DMS 273 (cell line): ENCODE data around the gene AJM1.
"Not testable (repeated sequence)": the region's sequence is repeated elsewhere in the genome, so short reads cannot be mapped to it uniquely, and the experiment has no call there.

Source experiments
- DNase-seq: peaks from one replicate; lab custom pipeline; 2025; ENCODE audit not compliant: unreplicated experiment; lab: John Stamatoyannopoulos, UW

Gene AJM1

GRCh38 chr9:136842380-136842948, at the start of gene AJM1:
Gene AJM1 (plus strand): TSS chr9:136842478. CDS start chr9:136844415, 1,937 bp downstream.
- peak; percentile 89 for DNase-seq

DNA sequence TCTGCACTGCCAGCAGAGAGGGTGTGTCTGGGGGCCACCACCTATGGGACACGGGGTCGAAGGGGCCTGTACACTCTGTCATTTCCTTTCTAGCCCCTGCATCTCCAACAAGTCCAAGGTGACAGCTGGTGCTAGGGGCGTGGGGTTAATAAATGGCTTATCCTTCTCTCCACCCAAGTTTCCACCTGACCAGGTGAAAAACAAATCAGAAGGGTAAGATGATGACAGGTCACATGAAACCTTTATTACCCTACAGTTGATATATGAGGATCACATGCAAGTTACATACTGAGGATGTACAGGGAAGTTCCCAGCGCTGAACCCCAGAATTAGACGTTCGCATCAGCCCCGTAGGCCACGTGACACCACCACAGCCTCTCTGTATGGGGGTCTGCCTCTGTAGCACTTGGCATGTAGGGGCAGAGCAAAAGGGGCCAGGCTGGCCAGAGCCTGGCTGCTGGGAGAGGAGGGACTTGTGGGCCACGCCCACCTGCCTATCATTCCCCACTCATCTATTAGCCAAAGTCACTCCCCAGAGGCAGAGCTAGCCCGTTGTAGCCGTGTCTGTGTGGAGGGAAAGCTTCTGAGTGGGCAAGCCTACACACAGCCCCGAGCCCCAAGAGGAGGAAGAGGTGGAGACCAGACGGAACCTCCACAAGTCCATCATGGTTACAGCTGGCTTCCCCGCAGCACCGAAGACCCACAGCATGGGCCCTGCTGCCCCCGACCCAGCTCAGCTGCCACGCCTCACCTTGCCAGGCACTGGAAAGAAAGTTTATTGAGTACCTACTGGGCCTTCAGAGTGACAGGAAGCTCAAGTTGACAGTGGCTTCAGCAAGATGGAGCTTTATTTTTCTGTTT, 49.0 kb upstream of the AJM1 start:
- peak; percentile 49 for DNase-seq

DNA sequence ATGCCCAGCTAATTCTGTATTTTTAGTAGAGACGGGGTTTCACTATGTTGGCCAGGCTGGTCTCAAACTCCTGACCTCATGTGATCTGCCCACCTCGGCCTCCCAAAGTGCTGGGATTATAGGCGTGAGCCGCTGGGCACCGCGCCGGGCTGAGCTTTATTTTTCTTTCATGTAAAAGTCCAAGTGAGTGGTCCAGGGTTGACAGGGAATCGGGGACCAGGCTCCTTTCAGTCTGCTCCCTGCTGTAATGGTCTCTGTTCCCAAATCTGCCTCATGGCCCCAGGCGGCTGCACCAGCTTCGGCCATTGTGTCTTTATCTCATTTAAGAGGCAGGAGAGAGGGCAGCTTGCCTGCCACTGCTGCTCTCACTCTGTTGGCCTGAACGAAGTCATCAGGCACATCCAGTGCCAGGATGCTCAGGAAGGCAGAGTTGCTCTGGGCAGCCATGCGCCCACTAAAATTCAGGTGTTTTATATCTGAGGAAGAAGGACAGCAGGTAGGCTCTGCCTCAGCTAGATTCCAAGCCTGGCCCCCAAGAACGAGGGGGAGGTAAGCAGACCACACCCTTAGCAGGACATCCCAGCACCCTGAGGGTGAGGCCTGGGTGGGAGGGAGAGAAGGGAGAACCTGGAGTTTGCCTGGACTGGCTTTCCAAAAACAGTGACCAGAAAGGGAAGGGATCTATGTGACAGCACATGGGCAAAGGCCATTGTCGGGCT, 47.8 kb upstream of the AJM1 start:
- DNase-seq: no peak

DNA sequence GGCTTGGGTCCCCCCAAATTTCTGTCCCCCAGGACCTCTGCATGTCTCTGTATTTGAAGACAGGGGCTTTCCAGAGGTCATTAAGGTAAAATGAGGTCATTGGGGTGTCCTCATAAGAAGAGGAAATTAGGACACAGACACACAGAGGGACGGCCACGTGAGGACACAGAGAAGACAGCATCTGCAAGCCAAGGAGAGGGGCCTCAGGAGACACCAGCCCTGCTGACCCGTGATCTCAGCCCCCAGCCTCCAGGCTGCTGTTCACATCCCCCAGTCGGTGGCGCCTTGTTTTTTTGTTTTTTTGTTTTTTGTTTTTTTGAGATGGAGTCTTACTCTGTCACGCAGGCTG, 47.3 kb upstream of the AJM1 start:
- DNase-seq: no peak

DNA sequence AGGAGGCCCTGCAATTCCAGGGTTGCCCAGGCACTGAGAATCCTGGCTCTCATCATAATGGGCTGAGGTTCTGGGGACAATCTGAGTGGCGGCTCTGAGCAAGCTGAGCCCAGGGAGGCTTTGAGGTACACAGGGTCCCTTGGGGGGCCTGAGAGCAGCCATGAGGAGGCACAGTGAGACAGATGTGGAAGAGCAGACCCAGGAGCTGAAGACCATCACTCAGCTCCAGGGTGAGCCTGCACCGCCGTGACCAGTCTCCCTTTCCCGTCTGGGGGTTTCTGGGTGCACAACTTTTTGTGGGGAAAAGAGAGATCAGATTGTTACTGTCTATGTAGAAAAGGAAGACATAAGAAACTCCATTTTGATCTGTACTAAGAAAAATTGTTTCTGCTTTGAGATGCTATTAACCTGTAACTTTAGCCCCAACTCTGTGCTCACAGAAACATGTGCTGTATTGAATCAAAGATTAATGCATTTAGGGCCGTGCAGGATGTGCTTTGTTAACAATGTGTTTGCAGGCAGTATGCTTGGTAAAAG, 46.0 kb upstream of the AJM1 start, which contains the start of gene CCDC183:
Gene CCDC183 (plus strand): TSS at position 101 of the 537 bp plus-strand sequence. CDS start 60 bp downstream, at position 161.
- no peak for DNase-seq

- peak; percentile 61 for DNase-seq
Measured at GRCh38 chr9:136796775-136797347, 45.4 kb upstream of the AJM1 start.

GRCh38 chr9:136798708-136799078, 43.6 kb upstream of the AJM1 start:
- no peak for DNase-seq

- no peak for DNase-seq
Measured at GRCh38 chr9:136799079-136799853, 43.0 kb upstream of the AJM1 start.

DNA sequence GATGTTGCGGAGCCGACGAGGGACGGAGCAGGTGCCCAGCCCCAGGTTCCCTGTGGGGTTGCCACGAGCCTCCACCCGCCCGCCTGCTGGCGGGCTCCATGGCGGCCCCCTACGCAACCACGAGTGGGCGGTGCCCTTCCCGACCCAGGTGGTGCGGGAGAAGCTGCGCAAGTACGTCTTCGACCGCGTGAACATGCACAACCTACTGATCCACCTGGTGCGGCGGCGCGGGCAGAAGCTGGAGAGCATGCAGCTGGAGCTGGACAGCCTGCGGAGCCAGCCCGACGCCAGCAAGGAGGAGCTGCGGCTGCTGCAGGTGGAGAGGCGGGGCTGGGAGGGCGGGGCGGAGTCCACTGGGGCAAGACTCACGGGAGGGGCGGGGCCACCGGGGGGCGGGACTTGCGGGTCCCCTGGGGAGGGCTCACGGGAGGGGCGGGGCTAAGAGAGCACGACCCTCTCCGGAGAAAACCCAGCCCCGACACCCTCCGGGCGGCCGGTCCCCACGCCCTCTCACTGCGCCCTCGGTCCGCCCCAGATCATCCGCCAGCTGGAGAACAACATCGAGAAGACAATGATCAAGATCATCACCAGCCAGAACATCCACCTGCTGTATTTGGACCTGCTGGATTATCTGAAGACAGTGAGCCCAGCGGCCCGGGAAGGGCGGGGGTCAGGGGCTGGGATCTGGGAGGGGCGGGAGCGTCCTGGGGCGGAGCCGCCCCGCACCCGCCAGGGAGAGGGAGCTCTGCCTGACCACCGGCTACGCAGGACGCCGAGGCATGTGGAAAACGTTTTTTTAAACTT, 42.2 kb upstream of the AJM1 start:
- DNase-seq: peak; percentile 88

DNA sequence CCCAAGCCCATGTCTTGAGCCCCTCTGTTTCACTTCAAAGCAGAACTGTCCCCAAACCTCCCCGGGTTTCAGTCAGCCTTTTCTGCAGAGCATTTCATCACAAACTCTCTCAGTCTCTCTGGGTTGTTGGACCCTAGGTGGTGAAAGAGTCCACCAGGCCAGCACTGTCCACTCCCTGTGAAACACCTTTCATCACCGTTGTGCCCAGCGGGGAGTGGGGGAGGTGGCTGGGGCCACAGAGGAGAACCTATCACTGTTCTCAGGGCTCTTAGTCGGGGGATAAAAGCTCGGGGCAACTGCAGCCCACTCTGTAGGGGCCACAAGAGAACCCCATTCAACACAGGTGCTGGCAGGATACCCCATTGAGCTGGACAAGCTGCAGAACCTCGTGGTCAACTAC, 40.0 kb upstream of the AJM1 start:
- no peak for DNase-seq

DNA sequence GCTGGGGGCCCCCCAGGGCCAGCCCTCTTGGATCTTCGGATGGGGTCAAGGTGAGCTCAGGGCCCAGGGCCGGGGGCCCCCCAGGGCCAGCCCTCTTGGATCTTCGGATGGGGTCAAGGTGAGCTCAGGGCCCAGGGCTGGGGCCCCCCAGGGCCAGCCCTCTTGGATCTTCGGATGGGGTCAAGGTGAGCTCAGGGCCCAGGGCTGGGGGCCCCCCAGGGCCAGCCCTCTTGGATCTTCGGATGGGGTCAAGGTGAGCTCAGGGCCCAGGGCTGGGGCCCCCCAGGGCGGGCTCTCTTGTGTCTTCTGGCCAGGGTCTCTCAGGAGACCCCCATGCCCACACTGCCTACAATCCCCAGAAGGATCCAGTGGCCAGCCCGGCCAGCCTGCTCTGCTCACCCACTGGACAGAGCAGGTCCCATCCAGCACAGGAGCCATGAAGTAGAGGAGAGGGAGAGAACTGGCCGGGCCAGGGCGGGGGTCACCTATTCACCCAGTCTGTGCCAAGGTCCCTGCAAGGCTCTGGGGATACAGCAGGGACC, 39.2 kb upstream of the AJM1 start:
- DNase-seq: not testable (repeated sequence)

GRCh38 chr9:136803551-136804508, 38.4 kb upstream of the AJM1 start:
- DNase-seq: peak; percentile 45

GRCh38 chr9:136804509-136805206, 37.6 kb upstream of the AJM1 start:
- DNase-seq: no peak

GRCh38 chr9:136805207-136805740, 37.0 kb upstream of the AJM1 start:
- DNase-seq: no peak

GRCh38 chr9:136806067-136806466, 36.2 kb upstream of the AJM1 start:
- DNase-seq: no peak

- DNase-seq: no peak
Measured at GRCh38 chr9:136806631-136807201, 35.6 kb upstream of the AJM1 start.
